ENCODE measurements around the gene C6orf47.

- TF ChIP-seq POLR2A (IDR thresholded peaks at IDR 0.05; ENCODE audit: low read length) (no peak), GATA1 (IDR thresholded peaks at IDR 0.05; ENCODE audit: low read depth, low read length) (no peak)
Observed at GRCh38 chr6:31689249-31690110, 28.9 kb upstream of the C6orf47 start.

Data from erythroblast (primary cell).